Epithelial cell of prostate (primary cell): ENCODE results near the gene LEO1.
"Not testable (repeated sequence)": the region's sequence is repeated elsewhere in the genome, so short reads cannot be mapped to it uniquely, and the experiment has no call there.

ENCODE experiments used
- DNase-seq: peaks from one replicate; pipeline ENCODE4 v3.0.0-alpha.2; 2011; ENCODE audit warnings: low read depth, low spot score
- H3K27ac ChIP-seq: fragments of 450-650 bp; 2 replicates; pipeline ENCODE4 v1.5.1; 2017; ENCODE audit warnings: mild to moderate bottlenecking

Gene LEO1

GRCh38 chr15:52004806-52005205 is 33.2 kb upstream of the LEO1 start:
- no peak for DNase-seq
- H3K27ac ChIP-seq = peak overlapping the region; percentile 86

- peak overlapping the region; percentile 86 for H3K27ac ChIP-seq
- DNase-seq = no peak
Observed at GRCh38 chr15:52003710-52004109, 32.1 kb upstream of the LEO1 start.

- H3K27ac ChIP-seq, DNase-seq: not testable (repeated sequence)
Observed at GRCh38 chr15:52003089-52003488, 31.5 kb upstream of the LEO1 start.

GRCh38 chr15:52002351-52002750 is 30.8 kb upstream of the LEO1 start:
- no peak overlapping the region for H3K27ac ChIP-seq

GRCh38 chr15:51992953-51993352 is 21.4 kb upstream of the LEO1 start:
- peak overlapping the region; percentile 96 for H3K27ac ChIP-seq
- DNase-seq = no peak

More at GRCh38 chr15:52002351-52002750, 30.8 kb upstream of the LEO1 start:
- DNase-seq = no peak

- no peak overlapping the region for H3K27ac ChIP-seq
- DNase-seq = no peak
Observed at GRCh38 chr15:51991141-51991540, 19.6 kb upstream of the LEO1 start.

- peak overlapping the region; percentile 91 for H3K27ac ChIP-seq
- no peak for DNase-seq
Observed at GRCh38 chr15:51982770-51983103, 11.2 kb upstream of the LEO1 start.

GRCh38 chr15:51982013-51982769 is 10.6 kb upstream of the LEO1 start:
- H3K27ac ChIP-seq = peak overlapping the region; percentile 91
- no peak for DNase-seq

- no peak for DNase-seq
- H3K27ac ChIP-seq = no peak overlapping the region
Observed at GRCh38 chr15:51973775-51974174, 2.2 kb upstream of the LEO1 start.

GRCh38 chr15:51973220-51973619 is 1.6 kb upstream of the LEO1 start:
- H3K27ac ChIP-seq = no peak overlapping the region
- DNase-seq = no peak

- DNase-seq = no peak
- H3K27ac ChIP-seq = peak overlapping the region; percentile 80
Observed at GRCh38 chr15:51971032-51971374, 575 bp downstream of the LEO1 start.

- H3K27ac ChIP-seq = peak overlapping the region; percentile 80
- no peak for DNase-seq
Observed at GRCh38 chr15:51970132-51970817, 1.3 kb downstream of the LEO1 start.

- no peak for DNase-seq
- H3K27ac ChIP-seq = peak overlapping the region; percentile 80
Observed at GRCh38 chr15:51969728-51970127, 1.9 kb downstream of the LEO1 start.

GRCh38 chr15:51967583-51967982 is 4.0 kb downstream of the LEO1 start:
- no peak overlapping the region for H3K27ac ChIP-seq

GRCh38 chr15:51966192-51966591 is 5.4 kb downstream of the LEO1 start:
- H3K27ac ChIP-seq = no peak overlapping the region
- DNase-seq = no peak

More at GRCh38 chr15:51967583-51967982, 4.0 kb downstream of the LEO1 start:
- DNase-seq = no peak

GRCh38 chr15:51965691-51966090 is 5.9 kb downstream of the LEO1 start:
- no peak for DNase-seq
- H3K27ac ChIP-seq = no peak overlapping the region

- no peak overlapping the region for H3K27ac ChIP-seq
- DNase-seq = no peak
Observed at GRCh38 chr15:51955504-51955903, 16.1 kb downstream of the LEO1 start.

GRCh38 chr15:51952805-51953204 is 18.8 kb downstream of the LEO1 start:
- no peak for DNase-seq
- no peak overlapping the region for H3K27ac ChIP-seq

GRCh38 chr15:51947124-51947523 is 24.5 kb downstream of the LEO1 start:
- no peak overlapping the region for H3K27ac ChIP-seq
- DNase-seq = no peak

GRCh38 chr15:51939216-51939615 is 32.4 kb downstream of the LEO1 start:
- H3K27ac ChIP-seq = peak overlapping the region; percentile 11
- no peak for DNase-seq

- no peak for DNase-seq
Observed at GRCh38 chr15:51938286-51938685, 33.3 kb downstream of the LEO1 start.

GRCh38 chr15:51936105-51936478 is 35.5 kb downstream of the LEO1 start:
- no peak for DNase-seq
- peak overlapping the region; percentile 7 for H3K27ac ChIP-seq

More at GRCh38 chr15:51938286-51938685, 33.3 kb downstream of the LEO1 start:
- H3K27ac ChIP-seq = peak overlapping the region; percentile 11
